Prostate gland (tissue), 2 donors: ENCODE data around the gene CEP76. TPM values are rescaled to one million over a fixed set of nuclear protein-coding genes. Genes with fewer than 3 reads are reported as not detected.

Experiments used
- DNase-seq: peaks from one replicate; pipeline ENCODE4 v3.0.0-alpha.2; 2019; ENCODE audit warnings: low spot score
- H3K27ac ChIP-seq, 2 donors: fragments of 200-600 bp; sonication (generic); 2 replicates each; pipeline ENCODE4 v1.5.1; 2017 to 2019
- H3K27me3 ChIP-seq: fragments of 200-600 bp; sonication (generic); replicated peaks from 2 replicates; pipeline ENCODE4 v1.5.1; 2019; ENCODE audit not compliant: insufficient read depth
- H3K36me3 ChIP-seq, 2 donors: fragments of 200-600 bp; sonication (generic); 1 replicate in 1 of 2; 2 replicates in 1 of 2; pipeline versions ENCODE4 v1.5.1 to v1.8.1; 2017 to 2019
- H3K4me1 ChIP-seq: fragments of 200-600 bp; sonication (generic); replicated peaks from 2 replicates; pipeline ENCODE4 v1.5.1; 2019
- H3K4me3 ChIP-seq, 2 donors: fragments of 200-600 bp; sonication (generic); 2 replicates each; pipeline ENCODE4 v1.5.1; 2017 to 2019
- H3K9me3 ChIP-seq: fragments of 200-600 bp; sonication (generic); 2 replicates; pipeline ENCODE4 v1.5.1; 2017
- POLR2A ChIP-seq: fragments of 450-650 bp; IDR thresholded peaks from one replicate; pipeline ENCODE4 v1.6.1; 2016; ENCODE audit warnings: antibody characterized with exemption, mild to moderate bottlenecking
- POLR2AphosphoS5 ChIP-seq: sonication (generic); formaldehyde crosslinking; IDR thresholded peaks from one replicate; pipeline ENCODE4 v1.6.1; 2017; ENCODE audit warnings: antibody characterized with exemption
- WGBS: methylation state at CpG from one replicate; pipeline ENCODE4 v1.1.5; 2018; 5-methylcytosine and 5-hydroxymethylcytosine counted together
- intact Hi-C: fragments of 100-400 bp; cut with DNase I; formaldehyde crosslinking; loops from one replicate; pipeline ENCODE4 v1.14.2; 2022
- total RNA-seq, 2 donors: library from RNA; depleted of rRNA; stranded (reverse); fragments of >200 nt; gene quantifications; one replicate each; pipeline ENCODE4 v1.1.0, GENCODE V29; 2016
- TF ChIP-seq, protein P1 (sequence below), 4 experiments: fragments of 200-600 bp in 2 of 4; fragments of 450-650 bp in 2 of 4; sonication (generic) in 2 of 4; IDR thresholded peaks; 1 replicate in 3 of 4; 2 replicates in 1 of 4; pipeline ENCODE4 v1.5.1; 2016 to 2019; ENCODE audit warnings: antibody characterized with exemption in 4 of 4, mild to moderate bottlenecking in 2 of 4, moderate library complexity in 2 of 4

The CEP76 gene
- total RNA-seq, 2 donors from 2014 or later, result 10.5 to 13.3 TPM

DNA sequence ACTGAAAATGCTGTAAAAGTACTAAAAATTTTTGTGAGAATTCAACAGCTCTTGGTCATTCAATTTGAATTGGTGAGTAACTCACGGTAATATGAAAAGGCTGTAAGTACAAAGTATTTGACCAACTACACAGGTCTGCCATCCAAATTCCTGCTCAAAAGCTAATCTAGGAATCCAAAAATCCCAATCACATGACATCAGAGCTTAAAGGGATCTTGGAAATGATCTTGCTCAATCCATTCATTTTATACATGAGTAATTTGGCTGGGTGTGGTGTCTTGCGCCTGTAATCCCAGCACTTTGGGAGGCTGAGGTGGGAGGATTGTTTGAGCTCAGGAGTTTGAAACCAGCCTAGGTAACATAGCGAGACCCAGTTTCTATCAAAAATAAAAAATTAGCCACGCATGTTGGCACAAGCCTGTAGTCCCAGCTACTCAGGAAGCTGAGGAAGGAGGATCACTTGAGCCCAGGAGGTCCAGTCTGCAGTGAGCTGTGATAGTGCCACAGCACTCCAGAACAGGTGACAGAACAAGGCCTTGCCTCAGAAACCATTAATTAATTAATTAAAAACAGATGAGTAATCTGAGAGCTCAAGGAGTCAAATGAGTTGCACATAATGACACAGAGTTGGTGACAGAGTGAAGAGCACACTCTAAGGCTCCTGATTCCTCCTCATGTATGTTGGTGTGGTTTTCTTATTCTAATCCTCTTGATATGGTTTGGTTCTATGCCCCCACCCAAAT lies 64.5 kb downstream of the CEP76 start:
- Histone ChIP-seq H3K36me3 (no peaks in the 10 kb centered on the region), H3K9me3 (no peaks in the 10 kb centered on the region), H3K27ac (no peak overlapping the region), H3K27me3 (no peaks in the 10 kb centered on the region), H3K4me1 (no peaks in the 10 kb centered on the region), H3K4me3 (no peak overlapping the region)
- TF ChIP-seq, protein P1, sequence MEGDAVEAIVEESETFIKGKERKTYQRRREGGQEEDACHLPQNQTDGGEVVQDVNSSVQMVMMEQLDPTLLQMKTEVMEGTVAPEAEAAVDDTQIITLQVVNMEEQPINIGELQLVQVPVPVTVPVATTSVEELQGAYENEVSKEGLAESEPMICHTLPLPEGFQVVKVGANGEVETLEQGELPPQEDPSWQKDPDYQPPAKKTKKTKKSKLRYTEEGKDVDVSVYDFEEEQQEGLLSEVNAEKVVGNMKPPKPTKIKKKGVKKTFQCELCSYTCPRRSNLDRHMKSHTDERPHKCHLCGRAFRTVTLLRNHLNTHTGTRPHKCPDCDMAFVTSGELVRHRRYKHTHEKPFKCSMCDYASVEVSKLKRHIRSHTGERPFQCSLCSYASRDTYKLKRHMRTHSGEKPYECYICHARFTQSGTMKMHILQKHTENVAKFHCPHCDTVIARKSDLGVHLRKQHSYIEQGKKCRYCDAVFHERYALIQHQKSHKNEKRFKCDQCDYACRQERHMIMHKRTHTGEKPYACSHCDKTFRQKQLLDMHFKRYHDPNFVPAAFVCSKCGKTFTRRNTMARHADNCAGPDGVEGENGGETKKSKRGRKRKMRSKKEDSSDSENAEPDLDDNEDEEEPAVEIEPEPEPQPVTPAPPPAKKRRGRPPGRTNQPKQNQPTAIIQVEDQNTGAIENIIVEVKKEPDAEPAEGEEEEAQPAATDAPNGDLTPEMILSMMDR (IDR thresholded peaks at IDR 0.05), result no peak
- no peak for TF ChIP-seq POLR2AphosphoS5
- 97% methylated on average over 4 of the region's 4 CpGs for WGBS
- intact Hi-C loops, result no loop called here
- DNase-seq, result no peak

DNA sequence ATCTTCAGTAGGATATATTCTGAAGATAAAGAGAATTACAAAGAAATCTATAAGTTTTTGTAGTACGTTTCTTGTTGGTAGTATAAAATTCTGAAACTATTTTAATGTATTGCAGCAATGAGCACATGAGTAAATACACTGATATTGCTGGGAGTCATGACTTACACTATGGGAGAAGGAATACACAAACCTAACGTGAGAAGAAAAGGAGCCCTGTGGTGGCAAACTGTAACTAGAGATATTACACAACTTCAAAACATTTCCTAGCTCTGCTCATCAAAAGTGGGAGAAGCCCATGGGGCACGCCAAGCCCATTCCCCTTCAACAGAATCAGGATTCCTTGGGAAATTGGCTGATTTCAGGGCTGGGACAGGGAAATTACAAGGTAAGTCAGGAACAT lies 65.1 kb downstream of the CEP76 start:
- DNase-seq, result no peak
- Histone ChIP-seq H3K4me1 (no peaks in the 10 kb centered on the region), H3K27ac (no peak overlapping the region), H3K27me3 (no peaks in the 10 kb centered on the region), H3K36me3 (no peaks in the 10 kb centered on the region), H3K4me3 (no peak overlapping the region), H3K9me3 (no peaks in the 10 kb centered on the region)
- intact Hi-C loops, result no loop called here
- TF ChIP-seq POLR2A, result no peak
- TF ChIP-seq, protein P1 (IDR thresholded peaks at IDR 0.05), result no peak
- no peak for TF ChIP-seq POLR2AphosphoS5
- 93% methylated on average over 3 of the region's 3 CpGs for WGBS

DNA sequence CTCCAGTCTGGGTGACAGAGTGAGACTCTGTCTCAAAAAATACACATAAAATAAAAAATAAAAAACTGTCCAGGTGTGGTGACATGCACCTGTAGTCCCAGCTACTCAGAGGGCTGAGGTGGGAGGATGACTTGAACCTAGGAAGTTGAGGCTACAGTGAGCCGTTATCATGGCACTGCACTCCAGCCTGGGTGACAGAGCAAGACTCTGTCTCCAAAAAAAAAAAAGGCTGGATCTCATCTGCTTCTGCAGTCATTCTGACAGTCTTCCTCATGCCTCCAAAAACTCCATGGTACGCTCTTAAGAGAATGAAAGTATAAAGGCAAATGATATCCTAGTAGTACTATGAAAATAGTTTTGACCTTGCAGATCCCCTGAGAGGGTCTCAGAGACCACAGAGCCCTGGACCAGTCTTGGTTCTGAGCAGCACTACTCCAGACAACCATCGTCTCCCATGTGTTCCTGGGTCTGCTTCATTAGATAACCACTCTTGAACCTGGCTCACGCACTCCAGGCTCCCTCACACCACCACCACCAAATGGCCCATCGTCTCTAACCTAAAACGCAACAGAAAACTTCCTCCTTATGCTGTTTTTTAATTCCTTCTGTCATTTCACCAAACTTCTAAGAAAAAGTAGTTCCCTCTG lies 70.6 kb downstream of the CEP76 start:
- no peak for DNase-seq
- no peaks in the 10 kb centered on the region for H3K9me3 ChIP-seq
- no peaks in the 10 kb centered on the region for H3K36me3 ChIP-seq
- WGBS, result 71% methylated on average over 6 of the region's 6 CpGs
- H3K4me3 ChIP-seq, result no peak overlapping the region
- H3K4me1 ChIP-seq, result no peaks in the 10 kb centered on the region
- TF ChIP-seq POLR2A (no peak), POLR2AphosphoS5 (no peak)
- TF ChIP-seq, protein P1 (IDR thresholded peaks at IDR 0.05), result no peak
- H3K27ac ChIP-seq, result no peak overlapping the region
- H3K27me3 ChIP-seq, result no peaks in the 10 kb centered on the region
- intact Hi-C loops, result no loop called here

DNA sequence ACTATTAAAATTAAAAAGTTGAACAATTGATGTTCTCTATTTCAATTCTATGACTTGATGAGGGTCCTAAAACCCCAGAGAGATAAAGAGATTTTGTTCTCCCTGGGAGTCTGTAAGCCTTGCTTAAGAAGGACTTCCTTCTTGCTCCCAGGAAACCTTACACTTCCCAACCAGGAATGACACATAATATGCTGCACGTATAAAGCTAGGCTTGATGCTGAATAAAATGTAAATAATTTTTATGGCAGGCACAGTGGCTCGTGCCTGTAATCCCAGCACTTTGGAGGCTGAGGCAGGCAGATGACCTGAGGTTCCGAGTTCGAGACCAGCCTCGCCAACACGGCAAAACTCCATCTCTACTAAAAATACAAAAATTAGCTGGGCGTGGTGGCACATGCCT lies 72.4 kb downstream of the CEP76 start:
- Histone ChIP-seq H3K27me3 (no peaks in the 10 kb centered on the region), H3K9me3 (no peaks in the 10 kb centered on the region), H3K27ac (no peak overlapping the region), H3K36me3 (no peaks in the 10 kb centered on the region), H3K4me3 (no peak overlapping the region), H3K4me1 (no peaks in the 10 kb centered on the region)
- intact Hi-C loops, result no loop called here
- no peak for TF ChIP-seq POLR2AphosphoS5
- TF ChIP-seq, protein P1 (IDR thresholded peaks at IDR 0.05), result no peak
- no peak for TF ChIP-seq POLR2A
- no peak for DNase-seq
- 88% methylated on average over 7 of the region's 7 CpGs for WGBS
